HG03571 (cell line): ENCODE data around the gene GSG1L.

ENCODE experiments used
- ATAC-seq: cut with Tn5 transposase; IDR thresholded peaks from one replicate; pipeline ENCODE4 v1.9.1; 2021; ENCODE audit not compliant: unreplicated experiment

Gene GSG1L

GRCh38 chr16:27826081-27826892 is 237.2 kb downstream of the GSG1L start:
- no peak for ATAC-seq

- no peak for ATAC-seq
Measured at GRCh38 chr16:27824786-27825185, 238.7 kb downstream of the GSG1L start.

GRCh38 chr16:27824006-27824405 is 239.5 kb downstream of the GSG1L start:
- ATAC-seq: no peak

- no peak for ATAC-seq
Measured at GRCh38 chr16:27823421-27823820, 240.1 kb downstream of the GSG1L start.

- no peak for ATAC-seq
Measured at GRCh38 chr16:27822996-27823395, 240.5 kb downstream of the GSG1L start.

- no peak for ATAC-seq
Measured at GRCh38 chr16:27822529-27822928, 241.0 kb downstream of the GSG1L start.

- no peak for ATAC-seq
Measured at GRCh38 chr16:27820646-27821345, 242.7 kb downstream of the GSG1L start.

GRCh38 chr16:27819881-27820610 is 243.5 kb downstream of the GSG1L start:
- no peak for ATAC-seq

- ATAC-seq: no peak
Measured at GRCh38 chr16:27819356-27819755, 244.2 kb downstream of the GSG1L start.

GRCh38 chr16:27818246-27818645 is 245.3 kb downstream of the GSG1L start:
- no peak for ATAC-seq

- no peak for ATAC-seq
Measured at GRCh38 chr16:27817038-27817437, 246.5 kb downstream of the GSG1L start.

- no peak for ATAC-seq
Measured at GRCh38 chr16:27816561-27816960, 247.0 kb downstream of the GSG1L start.

GRCh38 chr16:27813591-27813990 is 249.9 kb downstream of the GSG1L start:
- no peak for ATAC-seq

GRCh38 chr16:27811881-27812280 is 251.6 kb downstream of the GSG1L start:
- no peak for ATAC-seq

- ATAC-seq: no peak
Measured at GRCh38 chr16:27806986-27807385, 256.5 kb downstream of the GSG1L start.

- ATAC-seq: no peak
Measured at GRCh38 chr16:27806388-27806787, 257.1 kb downstream of the GSG1L start.

- no peak for ATAC-seq
Measured at GRCh38 chr16:27805828-27806351, 257.6 kb downstream of the GSG1L start.

GRCh38 chr16:27803775-27804549 is 259.6 kb downstream of the GSG1L start:
- ATAC-seq: no peak

GRCh38 chr16:27802664-27803439 is 260.7 kb downstream of the GSG1L start:
- ATAC-seq: no peak
